MCF 10A (cell line): Measurements from ENCODE around the gene TAP1. TPM values are rescaled to one million over a fixed set of nuclear protein-coding genes. Genes with fewer than 3 reads are reported as not detected.

Experiments
- BruUV-seq: library from RNA; stranded (reverse); fragments of 400-500 nt; replicated peaks from 2 replicates; lab custom pipeline; 2021; lab: Mats Ljungman, UMichigan
- CTCF ChIA-PET: fragments of 300-600 bp; sonication (Branson Sonifier 250); formaldehyde crosslinking; extraction: SDS; loops from one replicate; lab custom pipeline; 2021; ENCODE audit warnings: antibody characterized with exemption, inconsistent platforms; lab: Yijun Ruan, JAX
- POLR2A ChIA-PET: fragments of 300-600, 350-650 bp; sonication (Branson Sonifier 250); formaldehyde crosslinking; extraction: SDS; loops from one replicate; lab custom pipeline; 2020; ENCODE audit warnings: antibody characterized with exemption, inconsistent platforms; lab: Yijun Ruan, JAX
- DNase-seq: peaks from one replicate; pipeline ENCODE4 v3.0.0-alpha.2; 2018; ENCODE audit not compliant: unreplicated experiment
- H3K27ac Mint-ChIP-seq: one replicate; pipeline ENCODE4 v1.8.0; 2022; ENCODE audit warnings: mild to moderate bottlenecking, low read depth, mixed read lengths; ENCODE audit not compliant: unreplicated experiment
- H3K27me3 Mint-ChIP-seq: one replicate; pipeline ENCODE4 v1.8.0; 2022; ENCODE audit warnings: mixed read lengths; ENCODE audit not compliant: insufficient read depth, unreplicated experiment
- H3K36me3 Mint-ChIP-seq: one replicate; pipeline ENCODE4 v1.8.0; 2022; ENCODE audit warnings: mild to moderate bottlenecking, moderate library complexity, mixed read lengths; ENCODE audit not compliant: insufficient read depth, unreplicated experiment
- H3K4me1 Mint-ChIP-seq: one replicate; pipeline ENCODE4 v1.8.0; 2022; ENCODE audit warnings: mixed read lengths; ENCODE audit not compliant: insufficient read depth, unreplicated experiment
- H3K4me3 Mint-ChIP-seq: one replicate; pipeline ENCODE4 v1.8.0; 2022; ENCODE audit warnings: mild to moderate bottlenecking, moderate library complexity, mixed read lengths; ENCODE audit not compliant: unreplicated experiment
- H3K9me3 Mint-ChIP-seq: one replicate; pipeline ENCODE4 v1.8.0; 2022; ENCODE audit warnings: mixed read lengths; ENCODE audit not compliant: unreplicated experiment
- intact Hi-C: fragments of 100-400 bp; cut with micrococcal nuclease; formaldehyde crosslinking; loops from 2 replicates; pipeline ENCODE4 v1.14.1; 2022
- total RNA-seq: library from RNA; stranded (reverse); gene quantifications from 2 replicates; pipeline ENCODE4 v1.2.3, GENCODE V29; 2022
- TF ChIP-seq, protein P1 (sequence below): fragments of 200-600 bp; IDR thresholded peaks from one replicate; pipeline ENCODE4 v1.8.0; 2022; ENCODE audit warnings: antibody characterized with exemption, mild to moderate bottlenecking; ENCODE audit not compliant: unreplicated experiment

TAP1 gene
- total RNA-seq, 1 experiment from 2014 or later = 32.3 TPM

DNA sequence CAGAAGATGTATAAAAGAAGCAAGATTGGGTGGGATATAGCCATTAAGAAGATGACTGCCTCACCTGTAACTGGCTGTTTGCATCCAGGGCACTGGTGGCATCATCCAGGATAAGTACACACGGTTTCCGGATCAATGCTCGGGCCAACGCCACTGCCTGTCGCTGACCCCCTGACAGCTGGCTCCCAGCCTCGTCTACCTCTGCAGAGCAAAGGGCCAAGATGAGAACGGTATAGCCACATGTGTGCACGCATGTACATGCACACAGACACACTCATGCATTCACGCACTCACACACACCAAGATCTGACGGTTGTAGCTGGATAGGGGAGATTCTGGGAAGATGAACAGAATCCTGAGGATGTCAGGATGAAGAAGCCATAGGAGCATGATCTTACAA lies 6.5 kb downstream of the TAP1 start:
- Mint-ChIP-seq H3K36me3 (peaks cover 53% of the 10 kb centered on the region), H3K4me3 (no peak overlapping the region), H3K27me3 (no peaks in the 10 kb centered on the region), H3K4me1 (peaks cover 34% of the 10 kb centered on the region), H3K27ac (no peak overlapping the region), H3K9me3 (no peaks in the 10 kb centered on the region)
- ChIA-PET POLR2A (interaction anchor here (0.8 kb wide), 1 partner anchor 47 kb away, joined by 3 read pairs; no protein-coding TSS in a partner anchor), CTCF (interaction anchor here (1.7 to 3.5 kb wide), 2 partner anchors 9 to 87 kb away, joined by 6 to 14 read pairs; partner anchors contain the start of gene TAP2)
- intact Hi-C loops = no loop called here
- BruUV-seq = no TSS peak
- TF ChIP-seq, protein P1, sequence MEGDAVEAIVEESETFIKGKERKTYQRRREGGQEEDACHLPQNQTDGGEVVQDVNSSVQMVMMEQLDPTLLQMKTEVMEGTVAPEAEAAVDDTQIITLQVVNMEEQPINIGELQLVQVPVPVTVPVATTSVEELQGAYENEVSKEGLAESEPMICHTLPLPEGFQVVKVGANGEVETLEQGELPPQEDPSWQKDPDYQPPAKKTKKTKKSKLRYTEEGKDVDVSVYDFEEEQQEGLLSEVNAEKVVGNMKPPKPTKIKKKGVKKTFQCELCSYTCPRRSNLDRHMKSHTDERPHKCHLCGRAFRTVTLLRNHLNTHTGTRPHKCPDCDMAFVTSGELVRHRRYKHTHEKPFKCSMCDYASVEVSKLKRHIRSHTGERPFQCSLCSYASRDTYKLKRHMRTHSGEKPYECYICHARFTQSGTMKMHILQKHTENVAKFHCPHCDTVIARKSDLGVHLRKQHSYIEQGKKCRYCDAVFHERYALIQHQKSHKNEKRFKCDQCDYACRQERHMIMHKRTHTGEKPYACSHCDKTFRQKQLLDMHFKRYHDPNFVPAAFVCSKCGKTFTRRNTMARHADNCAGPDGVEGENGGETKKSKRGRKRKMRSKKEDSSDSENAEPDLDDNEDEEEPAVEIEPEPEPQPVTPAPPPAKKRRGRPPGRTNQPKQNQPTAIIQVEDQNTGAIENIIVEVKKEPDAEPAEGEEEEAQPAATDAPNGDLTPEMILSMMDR = no peak
- DNase-seq = no peak

DNA sequence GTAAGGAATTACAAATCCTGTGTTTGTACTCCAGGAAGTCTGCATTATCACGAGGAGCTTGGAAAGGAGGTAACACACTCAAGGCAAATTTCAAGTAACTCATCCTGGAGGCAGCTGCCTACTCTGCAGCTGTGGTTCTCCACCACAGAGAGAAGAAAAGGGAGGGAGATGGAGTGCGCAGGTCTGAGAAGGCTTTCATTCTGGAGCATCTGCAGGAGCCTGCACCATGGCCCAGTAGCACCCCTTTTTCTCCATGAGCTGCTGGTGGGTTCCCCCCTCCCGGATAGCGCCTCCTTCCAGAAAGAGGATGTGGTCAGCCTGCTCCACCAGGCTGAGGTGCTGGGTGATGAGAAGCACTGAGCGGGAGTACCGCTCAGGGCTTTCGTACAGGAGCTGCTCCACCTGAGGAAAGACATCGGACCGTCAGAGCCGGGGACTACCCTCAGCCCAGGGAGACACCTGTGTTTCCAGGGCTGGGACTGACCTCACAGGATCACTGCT lies 8.1 kb downstream of the TAP1 start:
- Mint-ChIP-seq H3K4me1 (peaks cover 30% of the 10 kb centered on the region), H3K27me3 (no peaks in the 10 kb centered on the region), H3K27ac (no peak overlapping the region), H3K9me3 (no peaks in the 10 kb centered on the region), H3K4me3 (no peak overlapping the region), H3K36me3 (peaks cover 54% of the 10 kb centered on the region)
- TF ChIP-seq, protein P1 = no peak
- intact Hi-C loops = no loop called here
- CTCF ChIA-PET = interaction anchor here (0.6 to 3.5 kb wide), 9 partner anchors 8 to 827 kb away, joined by 3 to 18 read pairs (median 4); partner anchors contain the start of genes HLA-DMA, PSMB9 and TAP1
- no TSS peak for BruUV-seq
- DNase-seq = no peak
- POLR2A ChIA-PET = interaction anchor here (0.6 to 6.1 kb wide), 11 partner anchors 9 to 426 kb away, joined by 3 to 104 read pairs (median 11); partner anchors contain the start of genes PSMB9, RPS18, TAP1 and VPS52

DNA sequence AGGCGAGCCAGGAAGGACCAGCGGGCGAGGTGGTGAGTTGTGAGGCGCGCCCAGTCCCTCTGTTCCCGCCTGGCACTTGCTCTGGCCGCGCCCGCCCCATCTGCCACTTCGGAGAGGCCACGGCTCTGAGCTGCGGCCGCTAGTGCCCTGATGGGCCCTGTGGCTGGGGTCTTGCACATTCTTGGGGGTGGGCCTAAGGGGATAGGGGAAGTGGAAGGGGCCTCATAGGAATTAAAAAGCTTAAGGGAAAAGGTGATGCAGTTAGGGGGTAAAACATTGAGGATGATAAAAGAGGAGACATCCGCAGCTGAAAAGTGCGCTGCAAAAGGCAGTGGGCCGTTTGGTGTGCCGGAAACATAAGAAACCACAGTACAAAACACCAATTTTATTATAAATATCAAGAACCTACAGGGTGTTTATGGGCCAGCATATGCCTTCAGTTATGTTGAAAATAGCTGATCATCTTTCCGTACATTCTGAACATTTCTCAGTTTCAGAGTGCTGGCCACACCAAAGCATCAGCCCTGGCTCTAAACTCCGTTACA lies 8.6 kb downstream of the TAP1 start:
- Mint-ChIP-seq H3K36me3 (peaks cover 50% of the 10 kb centered on the region), H3K27me3 (no peaks in the 10 kb centered on the region), H3K4me3 (peak overlapping the region; percentile 99), H3K9me3 (no peaks in the 10 kb centered on the region), H3K4me1 (peaks cover 30% of the 10 kb centered on the region), H3K27ac (peak overlapping the region; percentile 96)
- ChIA-PET POLR2A (interaction anchor here (0.6 to 6.1 kb wide), 17 partner anchors 10 to 649 kb away, joined by 3 to 104 read pairs (median 4); partner anchors contain the start of genes BRD2, PSMB9, RPS18 and TAP1), CTCF (interaction anchor here (0.6 to 3.5 kb wide), 7 partner anchors 8 to 430 kb away, joined by 3 to 18 read pairs (median 5); partner anchors contain the start of genes PSMB9 and TAP1)
- TF ChIP-seq, protein P1 = no peak
- DNase-seq = no peak
- BruUV-seq = no TSS peak
- intact Hi-C loops = loop anchor here (5.0 kb wide), 1 partner anchor 122 kb away; the partner anchor contains the start of gene BRD2
